Measurements from ENCODE around the gene CAPG. TPM values are rescaled to one million over a fixed set of nuclear protein-coding genes. Genes with fewer than 3 reads are reported as not detected.

Gene CAPG
- total and polyA plus RNA-seq, 9 of the 15 experiments (the other 6 are each of a cell fraction or from before 2014, with no cell fraction given) = 10.6 to 90.4 (median 56.0) TPM

DNA sequence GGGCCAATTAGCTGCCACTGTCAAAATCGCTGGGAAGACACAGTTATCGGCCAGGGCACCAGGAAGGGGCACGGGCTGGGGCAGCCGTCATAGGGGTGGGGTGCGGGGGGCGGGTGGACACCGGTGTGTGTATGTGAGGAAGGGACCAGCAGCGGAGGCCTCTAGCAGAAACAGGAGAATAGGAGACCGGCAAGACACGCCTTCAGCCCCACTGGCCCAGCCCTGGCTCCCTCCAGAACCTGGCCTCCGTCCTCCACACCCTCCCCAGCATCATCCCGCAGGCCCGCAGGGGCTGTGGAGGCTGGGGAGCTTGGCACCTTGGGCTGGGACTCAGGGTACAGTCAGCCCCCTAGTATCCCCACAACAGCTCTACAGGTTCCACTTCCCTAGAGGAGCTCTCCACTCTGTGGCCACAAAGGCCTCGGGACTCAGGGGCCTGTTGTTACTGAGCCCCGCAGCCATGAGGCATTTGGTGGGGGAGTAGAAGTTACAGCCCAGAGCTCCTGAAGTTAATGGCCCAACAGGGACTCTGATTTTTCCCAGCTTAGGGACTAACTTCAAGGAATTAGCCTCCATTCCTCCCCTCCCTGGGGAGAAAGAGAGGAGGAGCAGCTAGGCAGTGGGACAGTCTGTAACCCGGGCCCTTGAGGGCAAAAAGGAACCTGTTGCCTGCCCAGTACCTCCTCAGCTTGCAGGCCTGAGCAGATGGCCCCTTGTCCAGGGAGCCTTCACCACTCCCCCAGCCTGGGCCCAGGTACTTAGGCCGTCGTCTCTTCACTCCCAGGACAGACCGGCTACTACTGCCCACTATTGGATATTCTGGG, 28.2 kb upstream of the CAPG start (continued):
- TF ChIP-seq BACH1 (tag; IDR thresholded peaks at IDR 0.05) (0 out of 2 replicates have a peak, but pooled peaks have one; percentile 3), GATAD2B (IDR thresholded peaks at IDR 0.05; ENCODE audit: borderline replicate concordance) (no peak), MTA3 (IDR thresholded peaks at IDR 0.05; ENCODE audit: borderline replicate concordance) (no peak), NFRKB (IDR thresholded peaks at IDR 0.05; ENCODE audit: low read depth) (peak; percentile 54; the same call in 1 of the 2 replicates), SRF (CRISPR knock-in tag; IDR thresholded peaks at IDR 0.05) (0 out of 4 replicates have a peak, but pooled peaks of 1 of the 2 experiments have one; percentile 11), NEUROD1 (IDR thresholded peaks at IDR 0.05; ENCODE audit: borderline replicate concordance, low read depth, low read length, partially characterized antibody) (no peak), SAFB (IDR thresholded peaks at IDR 0.05; ENCODE audit: borderline replicate concordance, low read depth, low read length) (no peak), CHD4 (IDR thresholded peaks at IDR 0.05; ENCODE audit: insufficient read depth, insufficient replicate concordance, low read depth, low read length, poor library complexity, severe bottlenecking) (no peak)
- TF ChIP-seq, protein P1, sequence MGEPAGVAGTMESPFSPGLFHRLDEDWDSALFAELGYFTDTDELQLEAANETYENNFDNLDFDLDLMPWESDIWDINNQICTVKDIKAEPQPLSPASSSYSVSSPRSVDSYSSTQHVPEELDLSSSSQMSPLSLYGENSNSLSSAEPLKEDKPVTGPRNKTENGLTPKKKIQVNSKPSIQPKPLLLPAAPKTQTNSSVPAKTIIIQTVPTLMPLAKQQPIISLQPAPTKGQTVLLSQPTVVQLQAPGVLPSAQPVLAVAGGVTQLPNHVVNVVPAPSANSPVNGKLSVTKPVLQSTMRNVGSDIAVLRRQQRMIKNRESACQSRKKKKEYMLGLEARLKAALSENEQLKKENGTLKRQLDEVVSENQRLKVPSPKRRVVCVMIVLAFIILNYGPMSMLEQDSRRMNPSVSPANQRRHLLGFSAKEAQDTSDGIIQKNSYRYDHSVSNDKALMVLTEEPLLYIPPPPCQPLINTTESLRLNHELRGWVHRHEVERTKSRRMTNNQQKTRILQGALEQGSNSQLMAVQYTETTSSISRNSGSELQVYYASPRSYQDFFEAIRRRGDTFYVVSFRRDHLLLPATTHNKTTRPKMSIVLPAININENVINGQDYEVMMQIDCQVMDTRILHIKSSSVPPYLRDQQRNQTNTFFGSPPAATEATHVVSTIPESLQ (CRISPR knock-in tag; IDR thresholded peaks at IDR 0.05) = no peak
